SHP77 treated with DMSO at 0.1 percent for 48 hours (cell line): ENCODE data around the gene PLK1.
A peak's percentile ranks its signal among the peaks of the same experiment; 100 is the strongest.

Experiments
- DNase-seq: peaks from one replicate; lab custom pipeline; 2025; lab: John Stamatoyannopoulos, UW

PLK1 gene

DNA sequence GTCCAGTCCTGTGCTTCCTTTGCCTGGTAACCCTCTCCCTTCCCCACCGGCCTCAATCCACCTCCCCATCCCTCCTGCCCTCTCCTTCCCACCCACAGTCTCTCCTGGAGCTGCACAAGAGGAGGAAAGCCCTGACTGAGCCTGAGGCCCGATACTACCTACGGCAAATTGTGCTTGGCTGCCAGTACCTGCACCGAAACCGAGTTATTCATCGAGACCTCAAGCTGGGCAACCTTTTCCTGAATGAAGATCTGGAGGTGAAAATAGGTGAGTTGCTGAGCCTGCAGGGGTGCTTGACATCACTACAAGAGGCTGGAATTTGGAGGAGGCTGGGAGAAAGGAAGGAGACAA is 1.3 kb downstream of the PLK1 start:
- no peak for DNase-seq

DNA sequence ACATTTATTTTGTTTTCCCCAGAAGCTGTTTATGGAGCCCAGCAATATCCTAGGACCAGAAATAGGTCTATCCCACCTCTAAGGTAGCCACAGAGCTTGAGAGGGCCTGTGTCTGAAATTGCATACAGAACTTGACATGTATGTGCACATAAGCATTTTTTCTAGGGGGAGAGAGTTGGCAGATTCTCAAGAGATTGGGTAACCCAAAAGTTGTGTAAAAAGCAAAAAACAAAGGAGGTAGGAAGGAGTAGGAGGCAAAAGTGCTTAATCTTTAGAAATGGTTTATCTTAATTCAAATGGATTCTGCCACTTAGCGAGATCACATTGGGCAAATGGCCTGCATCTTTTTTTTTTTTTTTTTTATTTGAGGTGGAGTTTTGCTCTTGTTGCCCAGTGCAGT is 3.5 kb downstream of the PLK1 start:
- DNase-seq: no peak

DNA sequence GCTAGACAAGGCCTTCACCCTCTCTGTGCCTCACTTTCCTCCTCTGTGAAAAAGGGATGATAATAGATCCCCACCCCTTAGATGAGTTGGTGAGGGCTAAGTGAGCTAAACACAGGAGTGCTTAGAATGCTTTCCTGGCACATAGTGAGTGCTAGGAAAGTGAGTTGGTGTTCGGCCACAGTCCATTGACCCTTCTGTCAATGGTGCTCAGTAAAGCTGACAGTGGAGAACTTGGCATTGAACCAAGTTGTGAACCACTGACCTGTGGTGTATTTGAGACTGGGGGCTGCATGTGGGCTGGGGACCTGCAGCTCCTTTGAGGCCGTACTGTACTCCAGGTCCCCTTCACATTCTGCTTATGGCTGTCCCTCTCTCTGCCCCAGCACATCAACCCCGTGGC is 4.8 kb downstream of the PLK1 start:
- DNase-seq: no peak

GRCh38 chr16:23687034-23687808 is 8.5 kb downstream of the PLK1 start:
- DNase-seq: no peak

GRCh38 chr16:23689442-23690187 is 10.9 kb downstream of the PLK1 start:
- DNase-seq: no peak

DNA sequence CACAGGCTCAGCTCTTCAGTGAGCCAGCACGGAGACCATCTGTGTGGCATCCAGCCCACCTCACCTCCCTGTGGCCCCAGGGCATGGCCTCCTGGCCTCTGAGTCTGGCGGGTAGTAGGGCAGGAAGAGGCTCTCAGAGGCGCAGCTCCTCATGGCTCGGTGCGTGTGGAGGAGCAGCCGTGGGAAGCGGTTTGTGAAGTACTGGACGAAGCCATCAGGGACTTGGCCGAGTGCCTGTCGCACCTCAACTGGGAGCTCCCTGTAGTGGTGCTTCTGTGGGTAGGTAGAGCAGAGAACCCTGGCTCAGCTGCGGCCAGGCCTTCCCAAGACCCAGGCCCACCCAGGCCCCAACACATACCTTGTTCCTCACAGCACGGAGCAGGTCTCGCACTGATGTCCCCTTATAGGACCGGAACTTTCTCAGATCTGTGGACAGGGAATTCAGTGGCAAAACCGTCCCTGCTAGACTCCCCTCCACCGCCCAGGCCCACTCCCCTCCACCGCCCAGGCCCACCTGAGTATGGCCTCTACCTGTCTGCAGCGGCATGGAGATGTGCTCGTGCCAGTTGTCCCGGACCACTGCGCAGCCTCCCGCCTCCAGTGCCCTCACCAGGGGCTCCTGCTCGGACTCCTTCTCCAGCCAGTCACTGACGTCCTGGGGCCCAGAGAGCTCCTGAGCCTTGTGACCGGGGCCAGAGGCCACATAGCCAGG is 12.2 kb downstream of the PLK1 start:
- no peak for DNase-seq

- no peak for DNase-seq
Measured at GRCh38 chr16:23691483-23692189, 12.9 kb downstream of the PLK1 start.

DNA sequence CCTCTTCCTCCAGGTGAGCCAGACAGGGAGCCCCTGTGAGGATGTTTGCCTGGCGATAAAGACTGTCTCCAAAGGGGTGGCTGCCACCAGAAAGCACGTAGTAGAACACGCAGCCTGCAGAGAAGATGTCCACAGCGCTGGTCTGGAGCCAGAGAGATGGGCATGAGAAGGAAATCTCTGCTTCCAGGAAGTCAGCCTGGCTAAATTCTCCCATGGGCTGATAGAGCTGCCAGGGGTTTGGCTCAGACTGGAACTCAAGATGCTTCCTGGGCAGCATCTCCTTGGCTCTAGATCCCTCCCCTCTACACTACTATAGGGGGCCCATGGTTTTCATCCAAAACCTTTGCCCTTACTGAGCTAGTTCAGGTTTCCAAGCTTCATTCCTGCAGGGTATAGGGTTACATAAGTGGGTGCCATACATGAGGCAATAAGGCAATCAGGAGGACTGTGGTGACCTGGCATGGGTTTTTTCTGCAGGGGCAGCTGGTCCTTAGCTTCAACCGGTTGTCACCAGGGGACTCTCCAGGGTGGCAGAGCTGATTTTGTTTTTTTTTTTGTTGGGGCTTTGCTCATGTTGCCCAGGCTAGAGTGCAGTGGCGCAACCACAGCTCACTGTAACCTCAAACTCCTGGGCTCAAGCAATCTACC is 13.6 kb downstream of the PLK1 start:
- DNase-seq: no peak

DNA sequence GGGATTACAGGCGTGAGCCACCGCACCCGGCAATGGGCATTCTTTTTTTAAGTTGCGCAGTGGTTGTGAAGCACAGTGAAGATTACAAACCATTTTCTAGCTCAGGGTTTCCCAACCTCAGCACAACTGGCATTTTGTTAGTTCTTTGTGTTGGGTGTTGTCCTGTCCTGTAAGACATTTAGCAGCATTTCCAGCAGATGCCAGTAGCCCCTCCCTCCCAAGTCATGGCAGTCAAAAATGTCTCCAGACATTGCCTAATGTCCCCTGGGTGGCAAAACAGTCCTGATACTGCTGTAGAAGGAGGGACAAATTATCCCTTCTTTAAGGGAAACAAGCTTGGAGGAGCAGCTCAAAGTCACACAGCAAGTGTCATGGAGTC is 15.6 kb downstream of the PLK1 start:
- DNase-seq: no peak

GRCh38 chr16:23694644-23695373 is 16.1 kb downstream of the PLK1 start:
- peak; percentile 3 for DNase-seq

- no peak for DNase-seq
Measured at GRCh38 chr16:23695756-23696155, 17.1 kb downstream of the PLK1 start.

- no peak for DNase-seq
Measured at GRCh38 chr16:23699100-23699499, 20.4 kb downstream of the PLK1 start.

- no peak for DNase-seq
Measured at GRCh38 chr16:23700093-23700492, 21.4 kb downstream of the PLK1 start.

- no peak for DNase-seq
Measured at GRCh38 chr16:23700509-23700908, 21.8 kb downstream of the PLK1 start.

- DNase-seq: no peak
Measured at GRCh38 chr16:23701045-23701444, 22.4 kb downstream of the PLK1 start.

GRCh38 chr16:23702951-23703350 is 24.3 kb downstream of the PLK1 start:
- no peak for DNase-seq

GRCh38 chr16:23704772-23705516 is 26.3 kb downstream of the PLK1 start:
- no peak for DNase-seq

- DNase-seq: no peak
Measured at GRCh38 chr16:23705517-23705902, 26.8 kb downstream of the PLK1 start.

GRCh38 chr16:23706439-23706838 is 27.8 kb downstream of the PLK1 start:
- DNase-seq: no peak

DNA sequence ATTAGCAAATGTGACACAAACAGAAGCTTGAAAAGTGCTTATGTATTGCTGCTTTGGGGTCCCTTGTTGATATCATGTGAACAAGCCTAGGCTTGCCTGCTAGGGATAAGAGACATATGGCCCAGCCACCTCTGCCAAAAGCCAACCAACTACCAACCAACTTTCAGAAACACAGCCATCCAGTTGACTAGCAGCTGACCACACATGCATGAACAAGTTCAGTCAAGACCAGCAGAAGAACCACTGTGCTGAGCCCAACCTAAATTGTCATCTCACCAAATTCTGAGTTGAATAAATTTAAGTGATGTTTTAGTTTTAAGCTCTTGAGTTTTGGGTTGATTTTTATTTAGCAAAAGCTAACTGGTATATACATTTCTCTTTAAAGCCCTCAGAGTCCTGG is 30.8 kb downstream of the PLK1 start:
- no peak for DNase-seq

DNA sequence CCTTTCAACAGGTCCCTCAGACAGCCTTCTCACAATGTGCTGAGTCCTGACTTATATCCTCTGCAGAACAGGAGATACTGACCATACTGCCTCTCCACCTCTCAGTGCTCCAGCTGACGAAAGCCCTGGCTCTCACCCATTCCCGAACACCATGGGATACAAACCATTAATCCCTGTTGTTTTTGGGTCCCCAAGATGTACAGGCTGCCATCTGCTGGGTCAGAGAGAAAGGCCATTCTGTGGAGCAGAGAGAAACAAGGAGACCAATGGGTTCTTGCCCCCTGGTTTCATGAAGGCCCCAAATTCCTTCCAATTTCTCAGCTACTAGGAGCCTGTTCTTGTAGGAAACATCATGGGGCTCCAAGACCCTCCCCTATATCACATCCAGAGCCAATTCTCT is 31.3 kb downstream of the PLK1 start:
- no peak for DNase-seq
